Pons (tissue), 1 donor: ENCODE measurements around the gene ALG12.
"Not testable (repeated sequence)": the region's sequence is repeated elsewhere in the genome, so short reads cannot be mapped to it uniquely, and the experiment has no call there.

ENCODE experiments used
- DNase-seq: peaks from one replicate; pipeline ENCODE4 v3.0.0-alpha.2; 2016; ENCODE audit warnings: low spot score

Gene ALG12

DNA sequence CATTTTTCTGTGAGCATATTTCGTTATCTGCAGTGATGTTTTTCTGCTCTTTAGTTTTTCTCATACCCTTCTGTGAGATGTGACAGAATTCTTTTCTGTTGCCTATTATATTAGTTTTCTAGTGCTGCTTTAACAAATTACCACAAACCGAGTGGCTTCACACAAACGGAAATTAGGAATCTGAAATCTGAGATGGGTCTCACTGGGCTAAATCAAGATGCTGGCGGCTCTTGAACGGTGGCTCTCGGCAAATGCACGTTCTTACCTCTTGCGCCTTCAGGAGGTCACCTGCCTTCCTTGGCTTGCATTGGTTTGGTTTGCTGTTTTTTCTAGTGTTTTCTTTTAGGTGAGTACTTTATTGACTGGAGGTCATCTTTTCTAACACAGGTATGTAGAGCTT lies 51.6 kb downstream of the ALG12 start:
- DNase-seq = no peak

GRCh38 chr22:49866134-49866533 lies 52.1 kb downstream of the ALG12 start:
- no peak for DNase-seq

DNA sequence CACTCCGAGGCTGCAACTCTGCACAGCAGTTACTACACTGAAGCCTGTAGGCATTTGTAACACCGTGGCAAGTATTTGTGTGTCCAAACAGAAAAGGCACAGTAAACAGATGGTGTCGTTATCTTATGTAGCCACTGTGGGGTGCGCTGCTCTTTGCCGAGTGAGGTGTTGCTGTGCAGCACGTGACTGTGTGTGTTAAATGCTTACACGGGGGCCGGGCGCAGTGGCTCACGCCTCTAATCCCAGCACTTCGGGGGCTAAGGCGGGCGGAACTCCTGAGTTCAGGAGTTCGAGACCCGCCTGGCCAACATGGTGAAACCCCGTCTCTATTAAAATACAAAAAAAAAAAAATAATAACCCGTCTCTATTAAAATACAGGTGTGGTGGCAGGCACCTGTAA lies 53.1 kb downstream of the ALG12 start:
- DNase-seq = no peak

GRCh38 chr22:49863931-49864330 lies 54.3 kb downstream of the ALG12 start:
- no peak for DNase-seq

DNA sequence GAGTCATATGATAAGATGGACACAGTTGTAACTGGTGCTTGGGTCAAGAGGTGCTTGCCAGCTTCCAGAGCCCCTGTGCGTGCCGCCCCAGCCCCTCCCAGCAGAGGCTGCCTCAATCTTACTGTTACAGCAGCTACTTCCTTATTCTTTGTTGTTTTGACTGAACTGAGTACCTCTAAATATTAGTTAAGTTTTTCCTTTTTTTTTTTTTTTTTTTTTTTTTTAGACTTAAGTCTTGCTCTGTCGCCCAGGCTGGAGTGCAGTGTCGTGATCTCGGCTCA lies 55.8 kb downstream of the ALG12 start:
- no peak for DNase-seq

GRCh38 chr22:49861642-49862495 lies 56.4 kb downstream of the ALG12 start:
- no peak for DNase-seq

DNA sequence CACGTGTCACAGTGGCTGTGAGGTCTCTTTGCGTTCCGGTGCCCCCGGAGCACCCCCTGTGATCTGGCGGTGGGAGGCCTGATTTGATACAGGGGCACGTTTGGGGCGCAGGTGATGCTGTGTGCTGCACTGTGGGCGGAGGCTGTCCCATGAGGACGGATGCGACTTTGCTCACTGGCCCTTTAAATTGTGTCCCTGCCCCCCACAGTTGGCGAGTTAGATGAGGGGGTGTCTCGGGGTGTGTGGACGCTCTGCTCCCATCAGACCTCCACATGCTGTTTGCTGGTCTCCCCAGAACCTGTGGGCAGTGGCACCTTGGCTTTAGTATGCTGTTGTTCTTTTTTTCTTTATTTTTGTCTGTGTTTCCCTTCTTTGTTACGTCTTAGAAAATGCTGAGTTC lies 59.4 kb downstream of the ALG12 start:
- no peak for DNase-seq

- no peak for DNase-seq
Observed at GRCh38 chr22:49856766-49857618, 61.2 kb downstream of the ALG12 start.

GRCh38 chr22:49856343-49856742 lies 61.9 kb downstream of the ALG12 start:
- DNase-seq = no peak

- DNase-seq = no peak
Observed at GRCh38 chr22:49855251-49855911, 62.9 kb downstream of the ALG12 start.

- no peak for DNase-seq
Observed at GRCh38 chr22:49853981-49854831, 64.0 kb downstream of the ALG12 start.

GRCh38 chr22:49852898-49853894 lies 65.0 kb downstream of the ALG12 start, which contains the start of gene ZBED4:
TSS of gene ZBED4 (plus strand) at chr22:49853844. CDS start at chr22:49883663, 29,819 bp downstream.
- peak; percentile 96 for DNase-seq

- not testable (repeated sequence) for DNase-seq
Observed at GRCh38 chr22:49852568-49852897, 65.7 kb downstream of the ALG12 start.

DNA sequence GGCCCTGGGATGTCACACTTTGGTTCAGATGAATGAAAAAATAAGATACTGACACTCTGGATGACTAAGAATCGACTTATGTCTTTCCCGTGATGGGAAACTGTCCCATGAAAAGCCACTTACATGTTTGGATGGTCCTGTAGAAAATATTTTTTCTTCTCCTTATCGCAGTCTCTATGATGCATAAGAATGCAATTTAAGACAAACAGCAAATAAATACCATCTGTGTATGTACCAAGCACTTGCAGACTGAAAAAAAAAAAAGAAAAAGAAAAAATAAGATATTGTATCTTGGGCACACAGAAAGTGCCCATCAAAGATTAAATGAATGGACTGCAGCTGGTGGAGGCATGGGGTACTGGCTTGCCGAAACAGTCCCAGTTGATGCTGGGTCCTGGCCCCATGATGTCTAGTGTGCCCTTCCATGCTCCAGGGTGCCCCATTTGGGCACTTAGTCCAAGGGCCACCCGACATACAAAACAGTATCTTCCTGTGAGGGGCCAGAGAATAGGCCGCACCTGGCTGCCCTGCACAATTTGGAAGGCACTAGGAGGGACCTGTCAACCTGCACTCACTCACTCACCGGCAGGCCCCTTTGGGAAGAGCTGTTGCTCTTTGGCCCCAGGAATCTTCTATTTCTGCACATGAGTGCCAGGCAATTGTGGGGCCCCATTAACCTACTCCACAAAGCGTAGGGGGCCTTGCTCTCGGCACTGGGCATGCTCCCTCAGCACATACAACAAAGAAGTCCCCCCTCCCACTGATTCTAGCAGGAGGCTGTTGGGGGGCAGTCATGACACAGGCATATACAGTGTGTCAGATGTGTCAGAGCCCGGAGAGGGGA lies 67.1 kb downstream of the ALG12 start:
- no peak for DNase-seq
